Transverse colon (tissue), 4 donors: ENCODE results near the gene EIF3B. TPM values are rescaled to one million over a fixed set of nuclear protein-coding genes. Genes with fewer than 3 reads are reported as not detected.
A peak's percentile ranks its signal among the peaks of the same experiment; 100 is the strongest.

Experiments
- DNase-seq: peaks from one replicate; pipeline ENCODE4 v3.0.0-alpha.2; 2019
- H3K27ac ChIP-seq, 4 donors: fragments of 200-600 bp; sonication (generic); 2 replicates each; pipeline ENCODE4 v1.5.1; 2016 to 2018; ENCODE audit warnings: inconsistent platforms in 4 of 4
- H3K27me3 ChIP-seq: fragments of 200-600 bp; sonication (generic); 2 replicates; pipeline ENCODE4 v1.5.1; 2017; ENCODE audit warnings: inconsistent platforms
- H3K36me3 ChIP-seq, 4 donors: fragments of 200-600 bp; sonication (generic); 2 replicates each; pipeline ENCODE4 v1.5.1; 2017 to 2019; ENCODE audit warnings: inconsistent platforms in 4 of 4
- H3K4me1 ChIP-seq, 4 donors: fragments of 200-600 bp; sonication (generic); 2 replicates each; pipeline ENCODE4 v1.5.1; 2017 to 2020; ENCODE audit warnings: inconsistent platforms in 4 of 4
- H3K4me3 ChIP-seq, 4 donors: fragments of 200-600 bp; sonication (generic); 1 replicate in 1 of 4; 2 replicates in 3 of 4; pipeline versions ENCODE4 v1.5.1 to v1.6.1; 2017 to 2019; ENCODE audit warnings: inconsistent platforms in 4 of 4
- H3K9me3 ChIP-seq, 2 donors: fragments of 200-600 bp; sonication (generic); 2 replicates each; pipeline ENCODE4 v1.5.1; 2017 to 2019; ENCODE audit warnings: inconsistent platforms in 2 of 2
- EP300 ChIP-seq: sonication (generic); formaldehyde crosslinking; IDR thresholded peaks from one replicate; pipeline ENCODE4 v1.6.1; 2017; ENCODE audit warnings: antibody characterized with exemption, low read depth
- POLR2A ChIP-seq: fragments of 450-650 bp; IDR thresholded peaks from one replicate; pipeline ENCODE4 v1.6.1; 2016; ENCODE audit warnings: antibody characterized with exemption, mild to moderate bottlenecking, moderate library complexity
- POLR2AphosphoS5 ChIP-seq, 3 donors: sonication (generic); formaldehyde crosslinking; IDR thresholded peaks; one replicate each; pipeline ENCODE4 v1.6.1; 2016; ENCODE audit warnings: antibody characterized with exemption in 3 of 3
- WGBS, 2 donors: methylation state at CpG; one replicate each; pipeline ENCODE4 v1.1.5; 2018; ENCODE audit warnings: low coverage in 1 of 2; 5-methylcytosine and 5-hydroxymethylcytosine counted together
- in situ Hi-C, 4 donors: fragments of 200-750 bp; cut with MboI; loops; one replicate each; pipeline versions ENCODE4 v1.15.0 to v1.15.1; 2017; ENCODE audit warnings: low sequenced_read_pairs in 3 of 4, low pct_ligation_motif_present in 1 of 4, low pct_unique_long_range_greater_than_20kb in 1 of 4
- intact Hi-C: fragments of 100-400 bp; cut with DNase I; formaldehyde crosslinking; loops from one replicate; pipeline ENCODE4 v1.15.1; 2023; ENCODE audit warnings: low total_unique reads
- total RNA-seq, 4 donors: library from RNA; depleted of rRNA; stranded (reverse); fragments of >200 nt; gene quantifications; one replicate each; pipeline ENCODE4 v1.1.0, GENCODE V29; 2016
- TF ChIP-seq, protein P1 (sequence below), 5 experiments: fragments of 200-600 bp in 3 of 5; fragments of 450-650 bp in 2 of 5; sonication (generic) in 3 of 5; IDR thresholded peaks; 1 replicate in 2 of 5; 2 replicates in 3 of 5; pipeline ENCODE4 v1.5.1; 2016 to 2017; ENCODE audit warnings: antibody characterized with exemption in 5 of 5, inconsistent platforms in 3 of 5, mild to moderate bottlenecking in 2 of 5, moderate library complexity in 1 of 5

Gene EIF3B
- total RNA-seq, 4 donors from 2014 or later, result 75.4 to 201 (median 90.6) TPM

DNA sequence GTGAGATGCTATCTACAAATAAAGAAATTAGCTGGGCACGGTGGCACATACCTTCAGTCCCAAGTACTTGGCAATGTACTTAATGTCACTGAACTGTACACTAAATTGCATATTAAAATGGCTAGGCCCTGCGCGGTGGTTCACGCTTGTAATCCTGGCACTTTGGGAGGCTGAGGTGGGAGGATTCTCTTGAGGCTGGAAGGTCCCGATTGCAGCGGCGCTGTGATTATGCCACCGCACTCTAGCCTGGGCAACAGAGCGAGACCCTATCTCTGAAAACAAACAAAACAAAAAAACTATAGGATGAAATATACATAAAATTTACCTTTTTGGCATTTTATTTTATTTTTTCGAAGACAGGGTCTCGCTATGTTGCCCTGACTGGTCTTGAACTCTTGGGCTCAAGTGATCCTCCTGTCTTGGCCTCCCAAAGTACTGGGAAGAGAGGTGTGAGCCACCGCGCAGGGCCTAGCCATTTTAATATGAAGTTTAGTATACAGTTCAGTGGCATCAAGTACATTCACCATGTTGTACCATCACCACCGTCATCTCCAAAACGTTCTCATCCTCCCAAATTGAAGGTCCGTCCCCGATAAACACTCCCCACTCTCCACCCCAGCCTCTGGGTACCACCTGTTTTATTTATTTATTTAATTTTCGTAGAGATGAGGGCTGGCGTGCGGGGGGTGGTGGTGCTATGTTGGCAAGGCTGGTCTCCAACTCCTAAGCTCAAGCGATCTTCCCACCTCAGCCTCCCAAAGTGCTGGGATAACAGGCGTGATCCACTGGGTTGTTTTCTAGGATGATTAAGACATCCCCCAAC is 1.3 kb upstream of the EIF3B start:
- peak overlapping the region; percentile 46 to 100 (median 91) for H3K4me3 ChIP-seq
- peaks cover 18 to 35% (median 31%) of the 10 kb centered on the region in 4 donors for H3K4me1 ChIP-seq
- TF ChIP-seq, protein P1, sequence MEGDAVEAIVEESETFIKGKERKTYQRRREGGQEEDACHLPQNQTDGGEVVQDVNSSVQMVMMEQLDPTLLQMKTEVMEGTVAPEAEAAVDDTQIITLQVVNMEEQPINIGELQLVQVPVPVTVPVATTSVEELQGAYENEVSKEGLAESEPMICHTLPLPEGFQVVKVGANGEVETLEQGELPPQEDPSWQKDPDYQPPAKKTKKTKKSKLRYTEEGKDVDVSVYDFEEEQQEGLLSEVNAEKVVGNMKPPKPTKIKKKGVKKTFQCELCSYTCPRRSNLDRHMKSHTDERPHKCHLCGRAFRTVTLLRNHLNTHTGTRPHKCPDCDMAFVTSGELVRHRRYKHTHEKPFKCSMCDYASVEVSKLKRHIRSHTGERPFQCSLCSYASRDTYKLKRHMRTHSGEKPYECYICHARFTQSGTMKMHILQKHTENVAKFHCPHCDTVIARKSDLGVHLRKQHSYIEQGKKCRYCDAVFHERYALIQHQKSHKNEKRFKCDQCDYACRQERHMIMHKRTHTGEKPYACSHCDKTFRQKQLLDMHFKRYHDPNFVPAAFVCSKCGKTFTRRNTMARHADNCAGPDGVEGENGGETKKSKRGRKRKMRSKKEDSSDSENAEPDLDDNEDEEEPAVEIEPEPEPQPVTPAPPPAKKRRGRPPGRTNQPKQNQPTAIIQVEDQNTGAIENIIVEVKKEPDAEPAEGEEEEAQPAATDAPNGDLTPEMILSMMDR (IDR thresholded peaks at IDR 0.05), result no peak
- no peak for TF ChIP-seq POLR2AphosphoS5 (IDR thresholded peaks at IDR 0.05)
- TF ChIP-seq EP300, result no peak
- TF ChIP-seq POLR2A, result no peak
- H3K27me3 ChIP-seq, result no peaks in the 10 kb centered on the region
- 75 to 78% methylated on average over 14 to 22 of the region's 22 CpGs for WGBS, 2 donors
- DNase-seq, result no peak
- in situ Hi-C loops (loop anchor here in 2 of 4 donors (25.0 kb wide), 1 partner anchor 116 kb away; the partner anchor contains the start of genes MAD1L1 (in 2 of the 2), MRM2 (in 2 of the 2) and NUDT1 (in 2 of the 2)), intact Hi-C loops (loop anchor here (10.0 kb wide), 1 partner anchor 109 kb away; the partner anchor contains the start of genes MRM2 and NUDT1)
- peak overlapping the region; percentile 96 to 98 (median 96) for H3K27ac ChIP-seq
- H3K36me3 ChIP-seq, result no peaks in the 10 kb centered on the region
- no peaks in the 10 kb centered on the region for H3K9me3 ChIP-seq

DNA sequence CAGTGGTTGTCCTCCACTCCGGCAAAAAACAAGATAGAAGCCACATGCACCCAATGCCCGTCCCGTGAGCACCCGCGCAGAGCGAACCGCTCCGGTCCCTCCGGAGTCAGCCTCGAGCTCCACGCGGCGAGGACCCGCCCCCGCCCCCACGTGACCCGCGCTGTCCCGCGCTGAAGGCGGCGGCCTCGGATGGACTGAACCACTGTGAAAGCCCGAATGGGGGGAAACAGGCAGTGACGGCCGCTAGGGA is 766 bp upstream of the EIF3B start:
- intact Hi-C loops, result loop anchor here (10.0 kb wide), 1 partner anchor 109 kb away; the partner anchor contains the start of genes MRM2 and NUDT1
- Histone ChIP-seq H3K27ac (peak overlapping the region; percentile 96 to 98 (median 96)), H3K36me3 (no peaks in the 10 kb centered on the region), H3K4me1 (peaks cover 19 to 39% (median 31%) of the 10 kb centered on the region in 4 donors), H3K27me3 (no peaks in the 10 kb centered on the region), H3K4me3 (peak overlapping the region; percentile 46 to 100 (median 91)), H3K9me3 (no peaks in the 10 kb centered on the region)
- peak; percentile 91 for DNase-seq
- in situ Hi-C loops, result loop anchor here in 2 of 4 donors (25.0 kb wide), 1 partner anchor 117 kb away; the partner anchor contains the start of genes MAD1L1 (in 2 of the 2), MRM2 (in 2 of the 2) and NUDT1 (in 2 of the 2)
- TF ChIP-seq EP300, result no peak
- TF ChIP-seq, protein P1 (IDR thresholded peaks at IDR 0.05), result no peak
- TF ChIP-seq POLR2AphosphoS5 (IDR thresholded peaks at IDR 0.05), result peak; percentile 14 to 66 (median 57)
- TF ChIP-seq POLR2A, result peak; percentile 38
- 0% methylated on average over 3 to 19 of the region's 26 CpGs for WGBS, 2 donors

DNA sequence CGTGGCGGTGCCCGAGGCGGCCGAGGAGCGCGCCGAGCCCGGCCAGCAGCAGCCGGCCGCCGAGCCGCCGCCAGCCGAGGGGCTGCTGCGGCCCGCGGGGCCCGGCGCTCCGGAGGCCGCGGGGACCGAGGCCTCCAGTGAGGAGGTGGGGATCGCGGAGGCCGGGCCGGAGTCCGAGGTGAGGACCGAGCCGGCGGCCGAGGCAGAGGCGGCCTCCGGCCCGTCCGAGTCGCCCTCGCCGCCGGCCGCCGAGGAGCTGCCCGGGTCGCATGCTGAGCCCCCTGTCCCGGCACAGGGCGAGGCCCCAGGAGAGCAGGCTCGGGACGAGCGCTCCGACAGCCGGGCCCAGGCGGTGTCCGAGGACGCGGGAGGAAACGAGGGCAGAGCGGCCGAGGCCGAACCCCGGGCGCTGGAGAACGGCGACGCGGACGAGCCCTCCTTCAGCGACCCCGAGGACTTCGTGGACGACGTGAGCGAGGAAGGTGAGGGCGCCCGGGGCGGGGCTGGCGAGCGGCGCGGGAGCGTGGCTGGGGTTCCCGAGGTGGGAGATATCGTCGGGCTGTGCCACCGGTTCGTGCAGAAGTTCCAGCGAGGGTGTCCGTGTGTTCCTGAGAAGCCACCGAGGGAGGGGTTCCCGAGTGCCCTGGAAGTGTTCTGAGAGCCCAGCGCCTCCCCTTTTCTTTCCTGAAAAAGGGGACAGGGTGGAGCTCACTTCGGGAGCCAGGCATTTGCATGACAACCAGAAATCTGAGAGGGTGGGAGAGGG is 495 bp downstream of the EIF3B start:
- Histone ChIP-seq H3K27me3 (no peaks in the 10 kb centered on the region), H3K4me3 (peak overlapping the region; percentile 87 to 100 (median 98)), H3K36me3 (no peaks in the 10 kb centered on the region), H3K27ac (peak overlapping the region; percentile 96 to 98 (median 96)), H3K9me3 (no peaks in the 10 kb centered on the region), H3K4me1 (peaks cover 19 to 49% (median 32%) of the 10 kb centered on the region in 4 donors)
- TF ChIP-seq EP300 (no peak), POLR2A (no peak), POLR2AphosphoS5 (IDR thresholded peaks at IDR 0.05) (no peak)
- TF ChIP-seq, protein P1 (IDR thresholded peaks at IDR 0.05), result no peak
- intact Hi-C loops, result loop anchor here (10.0 kb wide), 1 partner anchor 110 kb away; the partner anchor contains the start of genes MRM2 and NUDT1
- peak; percentile 19 for DNase-seq
- in situ Hi-C loops, result loop anchor here in 2 of 4 donors (25.0 kb wide), 1 partner anchor 118 kb away; the partner anchor contains the start of genes MAD1L1 (in 2 of the 2), MRM2 (in 2 of the 2) and NUDT1 (in 2 of the 2)
- 0% methylated on average over 24 of the region's 92 CpGs; no CpG with 5 or more reads in 1 of the 2 donors for WGBS, 2 donors
